Endothelial cell of umbilical vein (primary cell): Measurements from ENCODE around the gene ECI1. TPM values are rescaled to one million over a fixed set of nuclear protein-coding genes. Genes with fewer than 3 reads are reported as not detected.

ENCODE experiments used
- BruUV-seq: library from RNA; stranded (reverse); fragments of 400-500 nt; replicated peaks from 2 replicates; lab custom pipeline; 2021; lab: Mats Ljungman, UMichigan
- CTCF ChIA-PET: fragments of 300-600, 350-600 bp; sonication (Branson Sonifier 250); formaldehyde crosslinking; loops from one replicate; lab custom pipeline; 2021; ENCODE audit warnings: antibody characterized with exemption, inconsistent platforms; lab: Charles Lee
- POLR2A ChIA-PET: fragments of 300-600, 350-600 bp; sonication (Branson Sonifier 250); formaldehyde crosslinking; loops from one replicate; lab custom pipeline; 2021; ENCODE audit warnings: antibody characterized with exemption, inconsistent platforms; lab: Charles Lee
- DNase-seq: peaks from one replicate; pipeline ENCODE4 v3.0.0-alpha.2; 2011; ENCODE audit warnings: low read depth, low spot score
- FAIRE-seq: peaks from 2 replicates; lab custom pipeline; 2011; peaks lifted over from hg19 to GRCh38; lab: Jason Lieb, UNC
- H2AFZ ChIP-seq: 2 replicates; pipeline ENCODE4 v1.6.0; 2012; ENCODE audit warnings: low read depth, low read length, control low read depth, inconsistent platforms
- H3K27ac ChIP-seq: 2 replicates; pipeline ENCODE4 v1.5.1; 2011; ENCODE audit warnings: low read depth, mild to moderate bottlenecking, control low read depth, low read length, moderate library complexity; ENCODE audit not compliant: insufficient read depth
- H3K27me3 ChIP-seq, 2 experiments: 2 replicates each; pipeline versions ENCODE4 v1.6.0 to v1.6.1; 2011; ENCODE audit warnings: low read length in 2 of 2, mixed read lengths in 1 of 2; ENCODE audit not compliant: control insufficient read depth in 2 of 2, insufficient read depth in 2 of 2
- H3K36me3 ChIP-seq, 2 experiments: 2 replicates in 1 of 2; 3 replicates in 1 of 2; pipeline ENCODE4 v1.5.1; 2011; ENCODE audit warnings: low read length in 2 of 2, mild to moderate bottlenecking in 1 of 2, moderate library complexity in 1 of 2; ENCODE audit not compliant: control insufficient read depth in 2 of 2, insufficient read depth in 2 of 2; ENCODE audit errors: extremely low read depth in 1 of 2
- H3K4me1 ChIP-seq: 3 replicates; pipeline ENCODE4 v1.5.1; 2011; ENCODE audit warnings: mild to moderate bottlenecking, low read length; ENCODE audit not compliant: control insufficient read depth, insufficient read depth; ENCODE audit errors: extremely low read depth
- H3K4me2 ChIP-seq: 2 replicates; pipeline ENCODE4 v1.6.1; 2011; ENCODE audit warnings: low read length, control low read depth, mixed read lengths; ENCODE audit not compliant: insufficient read depth
- H3K4me3 ChIP-seq, 3 experiments: fragments of 200-600 bp in 1 of 3; sonication (generic), shearing (Covaris generic) in 1 of 3; replicated peaks in 1 of 3; 2 replicates each; pipeline ENCODE4 v1.5.1; 2011 to 2016; ENCODE audit warnings: control low read depth in 3 of 3, low read length in 3 of 3, mild to moderate bottlenecking in 2 of 3, inconsistent platforms in 1 of 3, low read depth in 1 of 3, moderate library complexity in 1 of 3; ENCODE audit not compliant: insufficient read depth in 1 of 3
- H3K79me2 ChIP-seq: 2 replicates; pipeline ENCODE4 v1.6.0; 2012; ENCODE audit warnings: low read length, inconsistent platforms; ENCODE audit not compliant: control insufficient read depth, insufficient read depth
- H3K9ac ChIP-seq: replicated peaks from 2 replicates; pipeline ENCODE3; 2011; ENCODE audit warnings: low read length, control low read depth; ENCODE audit not compliant: insufficient read depth; ENCODE audit errors: extremely low read depth
- H3K9me1 ChIP-seq: replicated peaks from 3 replicates; pipeline ENCODE4 v1.6.0; 2011; ENCODE audit warnings: mild to moderate bottlenecking, low read length; ENCODE audit not compliant: control insufficient read depth, insufficient read depth; ENCODE audit errors: extremely low read depth
- H3K9me3 ChIP-seq: replicated peaks from 2 replicates; pipeline ENCODE4 v1.5.1; 2012; ENCODE audit warnings: low read length, inconsistent platforms; ENCODE audit not compliant: control insufficient read depth, insufficient read depth
- H4K20me1 ChIP-seq: replicated peaks from 2 replicates; pipeline ENCODE3; 2011; ENCODE audit warnings: mild to moderate bottlenecking, low read length; ENCODE audit not compliant: control insufficient read depth, insufficient read depth; ENCODE audit errors: extremely low read depth
- FOS ChIP-seq: IDR thresholded peaks from 2 replicates; pipeline ENCODE4 v1.6.1; 2011; ENCODE audit warnings: mild to moderate bottlenecking, low read length, moderate library complexity, borderline replicate concordance; ENCODE audit not compliant: insufficient read depth
- JUN ChIP-seq: IDR thresholded peaks from 2 replicates; pipeline ENCODE4 v1.6.1; 2011; ENCODE audit warnings: borderline replicate concordance, low read depth; ENCODE audit not compliant: insufficient read length, insufficient read depth
- MYC ChIP-seq: IDR thresholded peaks from one replicate; pipeline ENCODE4 v1.6.1; 2011; ENCODE audit warnings: mild to moderate bottlenecking, low read depth, low read length
- POLR2A ChIP-seq: IDR thresholded peaks from 2 replicates; pipeline ENCODE4 v1.6.1; 2012; ENCODE audit warnings: low read depth, mild to moderate bottlenecking, control low read depth, low read length
- POLR2AphosphoS5 ChIP-seq: IDR thresholded peaks from 2 replicates; pipeline ENCODE4 v1.6.1; 2012; ENCODE audit warnings: low read depth, mild to moderate bottlenecking, control low read depth, low read length, moderate library complexity; ENCODE audit not compliant: insufficient read depth
- dilution Hi-C: fragments of 300-500 bp; cut with MboI; formaldehyde crosslinking; loops from one replicate; pipeline ENCODE4 v1.15.0; 2019; ENCODE audit warnings: low sequenced_read_pairs; ENCODE audit not compliant: extremely low pct_ligation_motif_present
- intact Hi-C: fragments of 100-400 bp; cut with micrococcal nuclease; formaldehyde crosslinking; loops from one replicate; pipeline ENCODE4 v1.10.0; 2022
- polyA plus RNA-seq, 4 experiments: library from polyadenylated mRNA; depleted of rRNA in 3 of 4; stranded (reverse) in 3 of 4; unstranded in 1 of 4; fragments of >200 nt; gene quantifications; 2 replicates each; pipeline versions ENCODE4 v1.2.1 to v1.2.3, GENCODE V29; 2011 to 2012; ENCODE audit warnings: missing spikeins in 1 of 4
- total RNA-seq: library from RNA; stranded (reverse); gene quantifications from 2 replicates; pipeline ENCODE4 v1.2.3, GENCODE V29; 2021
- TF ChIP-seq, protein P1 (sequence below), 2 donors: IDR thresholded peaks; 1 replicate in 1 of 2; 2 replicates in 1 of 2; pipeline ENCODE4 v1.5.1; 2011; ENCODE audit warnings: low read length in 2 of 2, mild to moderate bottlenecking in 2 of 2, moderate library complexity in 2 of 2, control low read depth in 1 of 2, inconsistent platforms in 1 of 2, low read depth in 1 of 2; ENCODE audit not compliant: insufficient read depth in 1 of 2; ENCODE audit errors: extremely low read depth in 1 of 2
- TF ChIP-seq, protein P2 (sequence below): IDR thresholded peaks from 2 replicates; pipeline ENCODE4 v1.6.1; 2011; ENCODE audit not compliant: insufficient read depth, insufficient read length

Gene ECI1
- total and polyA plus RNA-seq, 2 donors (not counting 3 experiments of a cell fraction or from before 2014, with no cell fraction given), result 43.6 to 48.3 TPM

GRCh38 chr16:2229091-2229490 lies 22.3 kb downstream of the ECI1 start:
- Histone ChIP-seq H3K4me2 (no peak overlapping the region), H3K79me2 (peaks cover 31% of the 10 kb centered on the region), H3K27me3 (no peaks in the 10 kb centered on the region), H3K9ac (no peak overlapping the region), H3K27ac (no peak overlapping the region), H3K9me3 (no peaks in the 10 kb centered on the region), H3K4me1 (peaks cover 6% of the 10 kb centered on the region), H3K4me3 (no peak overlapping the region), H4K20me1 (no peaks in the 10 kb centered on the region), H3K9me1 (no peaks in the 10 kb centered on the region), H2AFZ (no peak overlapping the region), H3K36me3 (peaks cover 9 to 39% of the 10 kb centered on the region in 2 experiments)
- POLR2A ChIA-PET, result no interaction called here
- BruUV-seq, result no TSS peak
- DNase-seq, result no peak
- CTCF ChIA-PET, result no interaction called here
- intact Hi-C loops (no loop called here), dilution Hi-C loops (no loop called here)
- TF ChIP-seq JUN (no peak), POLR2AphosphoS5 (no peak), MYC (no peak), POLR2A (no peak), FOS (no peak)
- TF ChIP-seq, protein P1, sequence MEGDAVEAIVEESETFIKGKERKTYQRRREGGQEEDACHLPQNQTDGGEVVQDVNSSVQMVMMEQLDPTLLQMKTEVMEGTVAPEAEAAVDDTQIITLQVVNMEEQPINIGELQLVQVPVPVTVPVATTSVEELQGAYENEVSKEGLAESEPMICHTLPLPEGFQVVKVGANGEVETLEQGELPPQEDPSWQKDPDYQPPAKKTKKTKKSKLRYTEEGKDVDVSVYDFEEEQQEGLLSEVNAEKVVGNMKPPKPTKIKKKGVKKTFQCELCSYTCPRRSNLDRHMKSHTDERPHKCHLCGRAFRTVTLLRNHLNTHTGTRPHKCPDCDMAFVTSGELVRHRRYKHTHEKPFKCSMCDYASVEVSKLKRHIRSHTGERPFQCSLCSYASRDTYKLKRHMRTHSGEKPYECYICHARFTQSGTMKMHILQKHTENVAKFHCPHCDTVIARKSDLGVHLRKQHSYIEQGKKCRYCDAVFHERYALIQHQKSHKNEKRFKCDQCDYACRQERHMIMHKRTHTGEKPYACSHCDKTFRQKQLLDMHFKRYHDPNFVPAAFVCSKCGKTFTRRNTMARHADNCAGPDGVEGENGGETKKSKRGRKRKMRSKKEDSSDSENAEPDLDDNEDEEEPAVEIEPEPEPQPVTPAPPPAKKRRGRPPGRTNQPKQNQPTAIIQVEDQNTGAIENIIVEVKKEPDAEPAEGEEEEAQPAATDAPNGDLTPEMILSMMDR (IDR thresholded peaks at IDR 0.05; ENCODE audit: extremely low read depth in 1 of 2, insufficient read depth in 1 of 2, low read depth in 1 of 2, low read length in 2 of 2), result no peak
- TF ChIP-seq, protein P2, sequence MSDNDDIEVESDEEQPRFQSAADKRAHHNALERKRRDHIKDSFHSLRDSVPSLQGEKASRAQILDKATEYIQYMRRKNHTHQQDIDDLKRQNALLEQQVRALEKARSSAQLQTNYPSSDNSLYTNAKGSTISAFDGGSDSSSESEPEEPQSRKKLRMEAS, result no peak
- no peak for FAIRE-seq
